H1 (cell line): ENCODE results near the gene FAM227B. TPM values are rescaled to one million over a fixed set of nuclear protein-coding genes. Genes with fewer than 3 reads are reported as not detected.

Experiments
- CTCF ChIA-PET: fragments of 300-600 bp; sonication (Branson Sonifier 250); formaldehyde crosslinking; loops from one replicate; lab custom pipeline; 2021; ENCODE audit not compliant: partially characterized antibody; lab: Charles Lee
- POLR2A ChIA-PET: fragments of 300-600 bp; sonication (Branson Sonifier 250); formaldehyde crosslinking; loops from one replicate; lab custom pipeline; 2021; ENCODE audit warnings: inconsistent platforms; ENCODE audit not compliant: partially characterized antibody; lab: Charles Lee
- DNase-seq, 2 experiments: peaks; one replicate each; pipeline versions ENCODE4 v3.0.0 to v3.0.0-alpha.2; 2010 to 2022; ENCODE audit warnings: low spot score in 2 of 2, low read depth in 1 of 2, mixed read lengths in 1 of 2
- FAIRE-seq: peaks from 2 replicates; lab custom pipeline; 2011; peaks lifted over from hg19 to GRCh38; lab: Jason Lieb, UNC
- H2AFZ ChIP-seq: 2 replicates; pipeline ENCODE4 v1.8.1; 2012; ENCODE audit warnings: low read length, inconsistent platforms
- H2AK5ac ChIP-seq: 2 replicates; pipeline ENCODE4 v1.6.1; 2013; ENCODE audit warnings: low read depth, low read length
- H2BK120ac ChIP-seq: replicated peaks from 2 replicates; pipeline ENCODE3; 2013; ENCODE audit warnings: low read depth, low read length, inconsistent platforms
- H2BK12ac ChIP-seq: 2 replicates; pipeline ENCODE4 v1.6.1; 2013; ENCODE audit warnings: low read depth, low read length
- H2BK15ac ChIP-seq: 2 replicates; pipeline ENCODE4 v1.6.1; 2013; ENCODE audit warnings: low read length
- H2BK20ac ChIP-seq: 2 replicates; pipeline ENCODE4 v1.6.1; 2013; ENCODE audit warnings: low read length
- H2BK5ac ChIP-seq: 2 replicates; pipeline ENCODE4 v1.6.1; 2013; ENCODE audit warnings: low read depth, low read length
- H3K14ac ChIP-seq: 2 replicates; pipeline ENCODE4 v1.6.1; 2013; ENCODE audit warnings: inconsistent platforms; ENCODE audit not compliant: insufficient read length
- H3K18ac ChIP-seq: 2 replicates; pipeline ENCODE4 v1.6.1; 2013; ENCODE audit warnings: low read length; ENCODE audit errors: extremely low read depth
- H3K23ac ChIP-seq: 2 replicates; pipeline ENCODE4 v1.6.1; 2013; ENCODE audit warnings: inconsistent platforms; ENCODE audit not compliant: insufficient read length
- H3K23me2 ChIP-seq: 2 replicates; pipeline ENCODE4 v1.6.1; 2013; ENCODE audit warnings: low read depth, low read length
- H3K27ac ChIP-seq: 2 replicates; pipeline ENCODE4 v1.6.1; 2011; ENCODE audit warnings: low read depth, low read length, inconsistent platforms
- H3K27me3 ChIP-seq, 4 experiments: replicated peaks in 1 of 4; 1 replicate in 1 of 4; 2 replicates in 3 of 4; pipeline versions ENCODE4 v1.6.1 to v1.8.1; 2011 to 2013; ENCODE audit warnings: low read length in 3 of 4, mild to moderate bottlenecking in 3 of 4, inconsistent platforms in 2 of 4, mixed read lengths in 2 of 4, moderate library complexity in 1 of 4; ENCODE audit not compliant: control insufficient read depth in 3 of 4, insufficient read depth in 3 of 4; ENCODE audit errors: extremely low read depth in 1 of 4
- H3K36me3 ChIP-seq, 4 experiments: 2 replicates each; pipeline versions ENCODE4 v1.6.1 to v1.8.1; 2011 to 2013; ENCODE audit warnings: mild to moderate bottlenecking in 4 of 4, low read length in 3 of 4, moderate library complexity in 2 of 4, control low read depth in 1 of 4, inconsistent platforms in 1 of 4; ENCODE audit not compliant: insufficient read depth in 4 of 4, control insufficient read depth in 2 of 4
- H3K4ac ChIP-seq: replicated peaks from 2 replicates; pipeline ENCODE3; 2013; ENCODE audit warnings: low read length, low read depth, mixed read lengths, inconsistent platforms; ENCODE audit not compliant: insufficient read length
- H3K4me1 ChIP-seq, 4 experiments: replicated peaks in 1 of 4; 1 replicate in 1 of 4; 2 replicates in 3 of 4; pipeline versions ENCODE4 v1.6.1 to v1.8.1; 2011 to 2013; ENCODE audit warnings: low read length in 3 of 4, inconsistent platforms in 2 of 4, mixed read lengths in 1 of 4; ENCODE audit not compliant: insufficient read depth in 4 of 4, control insufficient read depth in 3 of 4
- H3K4me2 ChIP-seq, 2 experiments: 2 replicates each; pipeline versions ENCODE4 v1.6.1 to v1.8.1; 2011 to 2013; ENCODE audit warnings: low read depth in 2 of 2, low read length in 2 of 2, control low read depth in 1 of 2, inconsistent platforms in 1 of 2, mild to moderate bottlenecking in 1 of 2; ENCODE audit not compliant: insufficient read depth in 1 of 2
- H3K4me3 ChIP-seq, 4 experiments: fragments of 200-600, 300-600 bp in 1 of 4; sonication (generic), shearing (Covaris generic), sonication (Bioruptor Twin) in 1 of 4; 2 replicates each; pipeline versions ENCODE4 v1.5.1 to v1.8.1; 2011 to 2016; ENCODE audit warnings: low read length in 4 of 4, low read depth in 3 of 4, control low read depth in 2 of 4, inconsistent platforms in 2 of 4, mild to moderate bottlenecking in 2 of 4, mixed read lengths in 1 of 4, moderate library complexity in 1 of 4; ENCODE audit not compliant: insufficient read depth in 2 of 4; ENCODE audit errors: extremely low read depth in 1 of 4
- H3K56ac ChIP-seq: replicated peaks from 2 replicates; pipeline ENCODE3; 2013; ENCODE audit warnings: low read depth, mild to moderate bottlenecking, mixed read lengths, low read length, inconsistent platforms; ENCODE audit not compliant: insufficient read length
- H3K79me1 ChIP-seq: 2 replicates; pipeline ENCODE4 v1.6.1; 2013; ENCODE audit warnings: low read depth, low read length, control low read depth
- H3K79me2 ChIP-seq, 2 experiments: 2 replicates each; pipeline versions ENCODE4 v1.6.1 to v1.8.1; 2012 to 2013; ENCODE audit warnings: low read length in 2 of 2, mild to moderate bottlenecking in 2 of 2, inconsistent platforms in 1 of 2; ENCODE audit not compliant: insufficient read depth in 2 of 2, control insufficient read depth in 1 of 2
- H3K9ac ChIP-seq, 4 experiments: replicated peaks in 1 of 4; 1 replicate in 1 of 4; 2 replicates in 3 of 4; pipeline versions ENCODE4 v1.6.1 to v1.8.1; 2011 to 2013; ENCODE audit warnings: low read depth in 3 of 4, low read length in 3 of 4, control low read depth in 2 of 4, mild to moderate bottlenecking in 2 of 4, moderate library complexity in 2 of 4, inconsistent platforms in 1 of 4; ENCODE audit errors: extremely low read depth in 1 of 4
- H3K9me3 ChIP-seq, 2 experiments: 2 replicates each; pipeline versions ENCODE4 v1.6.1 to v1.8.1; 2012 to 2013; ENCODE audit warnings: mild to moderate bottlenecking in 2 of 2, moderate library complexity in 2 of 2, control low read depth in 1 of 2, inconsistent platforms in 1 of 2, low read depth in 1 of 2, low read length in 1 of 2, mixed read lengths in 1 of 2; ENCODE audit not compliant: insufficient read depth in 2 of 2
- H4K20me1 ChIP-seq, 2 experiments: replicated peaks in 1 of 2; 2 replicates each; pipeline versions ENCODE3 to v1.8.1; 2011 to 2013; ENCODE audit warnings: inconsistent platforms in 2 of 2, low read length in 2 of 2, mild to moderate bottlenecking in 1 of 2; ENCODE audit not compliant: insufficient read depth in 2 of 2, control insufficient read depth in 1 of 2
- H4K5ac ChIP-seq: 2 replicates; pipeline ENCODE4 v1.6.1; 2013; ENCODE audit warnings: low read length, low read depth, mixed read lengths, inconsistent platforms; ENCODE audit not compliant: insufficient read length
- H4K8ac ChIP-seq: 2 replicates; pipeline ENCODE4 v1.8.0; 2013; ENCODE audit warnings: mild to moderate bottlenecking, moderate library complexity, low read length, inconsistent platforms; ENCODE audit not compliant: insufficient read depth; ENCODE audit errors: extremely low read depth
- H4K91ac ChIP-seq: replicated peaks from 2 replicates; pipeline ENCODE3; 2013; ENCODE audit warnings: low read length, mixed read lengths, inconsistent platforms; ENCODE audit not compliant: insufficient read length
- POLR2A ChIP-seq, 2 experiments: IDR thresholded peaks; 1 replicate in 1 of 2; 2 replicates in 1 of 2; pipeline ENCODE4 v1.6.1; 2011; ENCODE audit warnings: low read depth in 2 of 2, low read length in 2 of 2, mild to moderate bottlenecking in 2 of 2; ENCODE audit errors: control extremely low read depth in 1 of 2
- polyA plus RNA-seq, 7 experiments: library from polyadenylated mRNA; depleted of rRNA in 3 of 7; stranded (reverse) in 5 of 7; unstranded in 2 of 7; fragments of >200 nt in 5 of 7; fragments of 200-250 nt in 2 of 7; gene quantifications; 1 replicate in 5 of 7; 2 replicates in 1 of 7; 4 replicates in 1 of 7; pipeline versions ENCODE4 v1.2.1 to v1.2.3, GENCODE V29; 2011 to 2013; ENCODE audit warnings: missing spikeins in 2 of 7, mixed read lengths in 2 of 7
- total RNA-seq: library from RNA; stranded (reverse); fragmentation: NEBNext Ultra II Directional; extraction: Animal tissue kit (Norgen Biotek cat#: 25700); gene quantifications from 2 replicates; pipeline ENCODE4 v1.2.1, GENCODE V29; 2021
- TF ChIP-seq, protein P1 (sequence below), 3 experiments: IDR thresholded peaks; 1 replicate in 2 of 3; 2 replicates in 1 of 3; pipeline versions ENCODE4 v1.5.1 to v1.6.1; 2011; ENCODE audit warnings: low read length in 3 of 3, mild to moderate bottlenecking in 3 of 3, inconsistent platforms in 2 of 3, low read depth in 1 of 3, moderate library complexity in 1 of 3; ENCODE audit not compliant: insufficient read depth in 1 of 3; ENCODE audit errors: control extremely low read depth in 1 of 3

The FAM227B gene
- total and polyA plus RNA-seq, 2 of the 8 experiments (the other 6 are each of a cell fraction or from before 2014, with no cell fraction given) = 4.0 to 6.5 TPM

DNA sequence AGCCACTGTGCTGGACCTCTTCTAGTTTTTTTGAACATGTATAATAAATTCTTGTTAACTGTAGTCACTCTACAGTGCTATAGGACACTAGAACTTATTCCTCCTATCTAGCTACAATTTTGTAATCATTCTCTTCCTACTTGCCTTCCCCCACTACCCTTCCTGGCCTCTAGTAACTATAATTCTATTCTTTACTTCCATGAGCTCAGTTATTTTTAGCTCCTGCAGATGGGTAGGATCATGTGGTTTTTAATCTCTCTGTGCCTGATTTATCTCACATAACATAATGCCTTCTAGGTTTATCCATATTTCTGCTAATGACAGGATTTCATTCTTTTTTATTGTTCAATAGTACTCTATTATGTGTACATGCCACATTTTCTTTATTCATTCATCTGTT lies 310.7 kb downstream of the FAM227B start:
- H3K23me2 ChIP-seq = no peaks in the 10 kb centered on the region
- no peaks in the 10 kb centered on the region for H3K79me1 ChIP-seq
- no peak overlapping the region for H2BK12ac ChIP-seq
- H3K4ac ChIP-seq = no peak overlapping the region
- no peak overlapping the region for H2AFZ ChIP-seq
- no peak overlapping the region for H3K9ac ChIP-seq
- FAIRE-seq (no peak), DNase-seq (no peak)
- no peak overlapping the region for H3K56ac ChIP-seq
- H3K9me3 ChIP-seq = no peaks in the 10 kb centered on the region
- ChIA-PET POLR2A (no interaction called here), CTCF (no interaction called here)
- no peak overlapping the region for H3K23ac ChIP-seq
- no peaks in the 10 kb centered on the region for H3K79me2 ChIP-seq
- no peak overlapping the region for H2BK120ac ChIP-seq
- no peak overlapping the region for H2BK20ac ChIP-seq
- H3K4me3 ChIP-seq = no peak overlapping the region
- no peak overlapping the region for H3K14ac ChIP-seq
- H2BK5ac ChIP-seq = no peak overlapping the region
- H3K4me1 ChIP-seq = peaks cover 0 to 3% (median 0%) of the 10 kb centered on the region in 4 experiments; a peak in 2 of 7 replicates
- no peak overlapping the region for H4K91ac ChIP-seq
- H4K8ac ChIP-seq = no peak overlapping the region
- no peak overlapping the region for H3K27ac ChIP-seq
- H3K27me3 ChIP-seq = no peaks in the 10 kb centered on the region
- no peak overlapping the region for H4K5ac ChIP-seq
- TF ChIP-seq, protein P1, sequence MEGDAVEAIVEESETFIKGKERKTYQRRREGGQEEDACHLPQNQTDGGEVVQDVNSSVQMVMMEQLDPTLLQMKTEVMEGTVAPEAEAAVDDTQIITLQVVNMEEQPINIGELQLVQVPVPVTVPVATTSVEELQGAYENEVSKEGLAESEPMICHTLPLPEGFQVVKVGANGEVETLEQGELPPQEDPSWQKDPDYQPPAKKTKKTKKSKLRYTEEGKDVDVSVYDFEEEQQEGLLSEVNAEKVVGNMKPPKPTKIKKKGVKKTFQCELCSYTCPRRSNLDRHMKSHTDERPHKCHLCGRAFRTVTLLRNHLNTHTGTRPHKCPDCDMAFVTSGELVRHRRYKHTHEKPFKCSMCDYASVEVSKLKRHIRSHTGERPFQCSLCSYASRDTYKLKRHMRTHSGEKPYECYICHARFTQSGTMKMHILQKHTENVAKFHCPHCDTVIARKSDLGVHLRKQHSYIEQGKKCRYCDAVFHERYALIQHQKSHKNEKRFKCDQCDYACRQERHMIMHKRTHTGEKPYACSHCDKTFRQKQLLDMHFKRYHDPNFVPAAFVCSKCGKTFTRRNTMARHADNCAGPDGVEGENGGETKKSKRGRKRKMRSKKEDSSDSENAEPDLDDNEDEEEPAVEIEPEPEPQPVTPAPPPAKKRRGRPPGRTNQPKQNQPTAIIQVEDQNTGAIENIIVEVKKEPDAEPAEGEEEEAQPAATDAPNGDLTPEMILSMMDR (IDR thresholded peaks at IDR 0.05; ENCODE audit: control extremely low read depth in 1 of 3, insufficient read depth in 1 of 3, low read depth in 1 of 3, low read length in 3 of 3) = no peak
- TF ChIP-seq POLR2A (IDR thresholded peaks at IDR 0.05; ENCODE audit: control extremely low read depth in 1 of 2, low read depth in 2 of 2, low read length in 2 of 2) = no peak
- 0 out of 8 replicates have a peak, but pooled peaks cover 0 to 2% (median 0%) of the 10 kb centered on the region in 4 experiments for H3K36me3 ChIP-seq
- H3K18ac ChIP-seq = no peak overlapping the region
- no peaks in the 10 kb centered on the region for H4K20me1 ChIP-seq
- no peak overlapping the region for H2AK5ac ChIP-seq
- H2BK15ac ChIP-seq = no peak overlapping the region
- no peak overlapping the region for H3K4me2 ChIP-seq
